MM.1S (cell line): ENCODE data around the gene SH3BP4.

Source experiments
- EZH2 ChIP-seq: fragments of 300-600 bp; sonication (generic); optimal IDR thresholded peaks from 2 replicates; pipeline ENCODE3; 2017; ENCODE audit warnings: low read depth, mild to moderate bottlenecking, antibody characterized with exemption, low read length, mixed read lengths
- EZH2phosphoT487 ChIP-seq: fragments of 300-600 bp; sonication (generic); IDR thresholded peaks from 2 replicates; pipeline ENCODE4 v1.6.1; 2018; ENCODE audit warnings: antibody characterized with exemption, low read length
- TF ChIP-seq, protein P1 (sequence below): fragments of 300-600 bp; sonication (generic); IDR thresholded peaks from 2 replicates; pipeline ENCODE4 v1.5.1; 2016; ENCODE audit warnings: antibody characterized with exemption, low read length, mixed read lengths

DNA sequence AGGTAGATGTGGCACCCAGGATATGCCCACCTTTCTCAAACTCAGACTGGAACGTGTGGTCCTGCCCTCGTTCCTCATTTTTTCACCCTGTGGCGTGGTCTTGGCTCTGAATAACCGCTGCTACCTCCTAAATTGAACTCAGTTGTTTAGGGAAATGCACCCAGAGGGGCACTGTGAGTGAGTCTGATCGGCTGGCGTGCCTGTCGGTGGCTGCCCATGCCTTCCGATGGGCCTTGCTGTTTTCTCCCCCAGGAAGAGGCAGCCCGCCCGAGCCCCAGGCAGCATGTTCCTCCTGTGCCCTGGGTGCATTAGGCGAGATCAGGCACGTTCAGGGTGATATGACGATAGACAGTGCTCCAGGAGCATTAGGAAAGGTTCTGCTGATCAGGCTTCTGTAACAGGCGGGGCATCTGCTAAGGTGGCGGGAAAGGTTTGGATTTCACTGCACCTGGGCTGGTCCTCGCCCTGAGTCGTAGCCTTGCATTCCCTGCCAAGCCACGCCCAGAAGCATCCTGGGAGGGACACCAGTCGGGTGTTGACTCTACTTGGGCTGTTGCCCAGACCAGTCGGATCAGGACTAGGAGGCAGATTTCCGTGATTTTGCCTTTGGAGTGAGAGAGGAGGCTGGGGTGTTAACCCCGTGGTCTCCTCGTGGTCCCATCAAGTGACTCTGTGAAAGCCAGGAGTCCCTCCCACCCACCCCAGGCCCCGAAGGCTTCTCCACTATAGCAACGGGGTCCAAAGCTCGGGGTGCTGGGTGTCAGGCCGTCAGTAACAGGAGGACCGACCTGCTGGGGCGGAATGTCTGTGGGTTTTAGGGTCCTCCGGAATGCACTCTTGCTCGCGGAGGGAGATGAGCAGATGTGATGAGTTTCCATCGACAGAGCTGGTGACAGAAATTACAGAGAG lies 75.1 kb downstream of the SH3BP4 start:
- TF ChIP-seq EZH2 (no peak), EZH2phosphoT487 (no peak)
- TF ChIP-seq, protein P1, sequence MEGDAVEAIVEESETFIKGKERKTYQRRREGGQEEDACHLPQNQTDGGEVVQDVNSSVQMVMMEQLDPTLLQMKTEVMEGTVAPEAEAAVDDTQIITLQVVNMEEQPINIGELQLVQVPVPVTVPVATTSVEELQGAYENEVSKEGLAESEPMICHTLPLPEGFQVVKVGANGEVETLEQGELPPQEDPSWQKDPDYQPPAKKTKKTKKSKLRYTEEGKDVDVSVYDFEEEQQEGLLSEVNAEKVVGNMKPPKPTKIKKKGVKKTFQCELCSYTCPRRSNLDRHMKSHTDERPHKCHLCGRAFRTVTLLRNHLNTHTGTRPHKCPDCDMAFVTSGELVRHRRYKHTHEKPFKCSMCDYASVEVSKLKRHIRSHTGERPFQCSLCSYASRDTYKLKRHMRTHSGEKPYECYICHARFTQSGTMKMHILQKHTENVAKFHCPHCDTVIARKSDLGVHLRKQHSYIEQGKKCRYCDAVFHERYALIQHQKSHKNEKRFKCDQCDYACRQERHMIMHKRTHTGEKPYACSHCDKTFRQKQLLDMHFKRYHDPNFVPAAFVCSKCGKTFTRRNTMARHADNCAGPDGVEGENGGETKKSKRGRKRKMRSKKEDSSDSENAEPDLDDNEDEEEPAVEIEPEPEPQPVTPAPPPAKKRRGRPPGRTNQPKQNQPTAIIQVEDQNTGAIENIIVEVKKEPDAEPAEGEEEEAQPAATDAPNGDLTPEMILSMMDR, result no peak
